Thyroid gland (tissue), 4 donors: ENCODE results near the gene KAT5.

Experiments used
- POLR2A ChIP-seq, 2 donors: fragments of 450-650 bp; IDR thresholded peaks; one replicate each; pipeline ENCODE4 v1.6.1; 2017; ENCODE audit warnings: antibody characterized with exemption in 2 of 2, mild to moderate bottlenecking in 2 of 2, moderate library complexity in 1 of 2
- TF ChIP-seq, protein P1 (sequence below), 6 experiments: fragments of 200-600 bp in 3 of 6; fragments of 450-650 bp in 3 of 6; sonication (generic) in 3 of 6; IDR thresholded peaks; one replicate each; pipeline ENCODE4 v1.5.1; 2016 to 2019; ENCODE audit warnings: antibody characterized with exemption in 6 of 6, mild to moderate bottlenecking in 2 of 6, inconsistent platforms in 1 of 6, moderate library complexity in 1 of 6

DNA sequence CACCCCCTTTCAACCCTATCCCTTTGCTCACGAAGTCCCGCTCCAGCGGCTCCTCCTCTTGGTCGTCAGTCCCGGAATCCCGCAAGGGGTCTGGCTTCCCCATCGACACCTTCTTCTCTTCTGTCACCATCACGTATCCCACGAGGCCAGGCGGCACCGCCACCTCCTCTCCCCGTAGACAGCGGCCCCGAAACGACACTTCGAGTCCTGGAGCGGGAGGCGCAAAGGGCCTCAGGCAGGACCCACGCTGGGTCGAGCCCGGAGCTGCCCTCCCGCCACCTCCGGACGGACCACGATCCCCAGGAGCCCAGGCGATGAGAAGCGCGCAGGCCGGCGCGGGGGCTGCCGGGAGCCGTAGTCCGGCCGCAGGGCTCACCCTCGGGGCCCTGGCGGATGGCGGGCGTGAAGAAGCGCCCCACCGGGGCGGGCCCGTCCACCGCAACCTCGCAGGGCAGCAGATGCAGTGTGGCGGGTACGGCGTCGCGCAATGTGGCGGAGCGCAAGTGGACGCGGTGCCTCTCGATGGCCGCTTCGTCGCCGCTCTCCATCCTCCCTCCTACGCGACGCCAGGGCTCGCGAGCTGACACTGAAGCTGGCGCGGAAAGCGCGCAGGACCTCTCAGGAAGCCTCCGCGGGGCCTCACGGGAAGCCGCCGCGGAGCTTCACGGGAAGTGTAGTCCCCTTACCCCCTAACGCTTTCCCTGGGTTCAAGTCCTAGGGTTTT lies 8.3 kb downstream of the KAT5 start, which contains the start of gene RNASEH2C:
- TF ChIP-seq, protein P1, sequence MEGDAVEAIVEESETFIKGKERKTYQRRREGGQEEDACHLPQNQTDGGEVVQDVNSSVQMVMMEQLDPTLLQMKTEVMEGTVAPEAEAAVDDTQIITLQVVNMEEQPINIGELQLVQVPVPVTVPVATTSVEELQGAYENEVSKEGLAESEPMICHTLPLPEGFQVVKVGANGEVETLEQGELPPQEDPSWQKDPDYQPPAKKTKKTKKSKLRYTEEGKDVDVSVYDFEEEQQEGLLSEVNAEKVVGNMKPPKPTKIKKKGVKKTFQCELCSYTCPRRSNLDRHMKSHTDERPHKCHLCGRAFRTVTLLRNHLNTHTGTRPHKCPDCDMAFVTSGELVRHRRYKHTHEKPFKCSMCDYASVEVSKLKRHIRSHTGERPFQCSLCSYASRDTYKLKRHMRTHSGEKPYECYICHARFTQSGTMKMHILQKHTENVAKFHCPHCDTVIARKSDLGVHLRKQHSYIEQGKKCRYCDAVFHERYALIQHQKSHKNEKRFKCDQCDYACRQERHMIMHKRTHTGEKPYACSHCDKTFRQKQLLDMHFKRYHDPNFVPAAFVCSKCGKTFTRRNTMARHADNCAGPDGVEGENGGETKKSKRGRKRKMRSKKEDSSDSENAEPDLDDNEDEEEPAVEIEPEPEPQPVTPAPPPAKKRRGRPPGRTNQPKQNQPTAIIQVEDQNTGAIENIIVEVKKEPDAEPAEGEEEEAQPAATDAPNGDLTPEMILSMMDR (IDR thresholded peaks at IDR 0.05): peak in 2 of 6 experiments; percentile 1 to 20
- peak in 1 of 2 donors; percentile 77 for TF ChIP-seq POLR2A (IDR thresholded peaks at IDR 0.05)
